Kidney epithelial cell (primary cell): ENCODE data around the gene ITGA3. TPM values are rescaled to one million over a fixed set of nuclear protein-coding genes. Genes with fewer than 3 reads are reported as not detected.

Experiments used
- DNase-seq: peaks from one replicate; pipeline ENCODE4 v3.0.0-alpha.2; 2010; ENCODE audit warnings: low read depth
- H3K27me3 ChIP-seq: 2 replicates; pipeline ENCODE4 v1.6.0; 2011; ENCODE audit warnings: low read length; ENCODE audit not compliant: control insufficient read depth, insufficient read depth
- H3K36me3 ChIP-seq: 2 replicates; pipeline ENCODE4 v1.5.1; 2011; ENCODE audit warnings: low read length; ENCODE audit not compliant: control insufficient read depth, insufficient read depth
- H3K4me3 ChIP-seq: 2 replicates; pipeline ENCODE4 v1.5.1; 2011; ENCODE audit warnings: low read depth, mild to moderate bottlenecking, control low read depth, low read length
- total RNA-seq: library from RNA; depleted of rRNA; stranded (reverse); fragments of >200 nt; gene quantifications from 2 replicates; pipeline ENCODE4 v1.2.3, GENCODE V29; 2015
- TF ChIP-seq, protein P1 (sequence below): IDR thresholded peaks from 2 replicates; pipeline ENCODE4 v1.5.1; 2011; ENCODE audit warnings: mild to moderate bottlenecking, moderate library complexity, low read length, control low read depth, inconsistent platforms; ENCODE audit not compliant: insufficient read depth, poor library complexity, severe bottlenecking

Gene ITGA3
- total RNA-seq, 1 donor from 2014 or later, result 1,029 TPM

DNA sequence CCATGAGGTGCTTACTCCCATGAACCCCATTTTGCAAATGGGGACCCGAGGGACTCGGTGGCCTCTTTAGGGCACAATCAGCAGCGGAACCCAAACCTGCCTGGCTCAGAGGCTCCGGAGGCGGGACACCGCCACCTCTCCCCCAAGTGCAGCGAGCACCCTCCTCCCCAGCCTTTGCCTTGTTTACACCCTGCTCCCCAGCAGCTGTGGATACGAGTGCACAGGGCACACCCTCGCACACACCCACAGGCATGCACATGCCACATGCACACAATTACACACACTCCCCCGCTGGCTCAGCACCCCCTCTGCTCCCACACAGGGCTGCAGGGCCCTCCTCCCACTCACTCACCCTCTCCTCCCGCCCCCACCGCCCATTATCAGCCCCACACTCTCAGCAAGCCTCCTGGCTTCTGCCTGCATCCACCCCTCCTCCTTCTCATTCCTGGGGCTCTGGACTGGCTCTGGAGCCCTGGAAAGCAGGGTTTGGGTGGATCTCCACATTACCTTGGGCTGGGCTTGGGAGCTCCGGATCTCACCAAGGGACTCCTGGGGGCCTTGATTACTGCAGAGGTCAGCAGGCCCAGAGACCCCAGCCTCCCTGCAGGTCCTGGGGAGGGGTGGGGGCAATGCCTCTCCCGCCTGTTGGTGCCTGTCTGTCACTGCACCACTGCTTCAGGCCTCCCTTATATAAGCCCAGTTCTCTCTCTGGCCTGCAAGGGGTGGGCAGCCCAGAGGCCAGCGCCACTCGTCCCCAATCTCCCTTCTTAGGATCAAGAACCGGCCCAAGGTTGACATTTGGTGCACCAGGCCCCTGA is 45.6 kb downstream of the ITGA3 start:
- TF ChIP-seq, protein P1, sequence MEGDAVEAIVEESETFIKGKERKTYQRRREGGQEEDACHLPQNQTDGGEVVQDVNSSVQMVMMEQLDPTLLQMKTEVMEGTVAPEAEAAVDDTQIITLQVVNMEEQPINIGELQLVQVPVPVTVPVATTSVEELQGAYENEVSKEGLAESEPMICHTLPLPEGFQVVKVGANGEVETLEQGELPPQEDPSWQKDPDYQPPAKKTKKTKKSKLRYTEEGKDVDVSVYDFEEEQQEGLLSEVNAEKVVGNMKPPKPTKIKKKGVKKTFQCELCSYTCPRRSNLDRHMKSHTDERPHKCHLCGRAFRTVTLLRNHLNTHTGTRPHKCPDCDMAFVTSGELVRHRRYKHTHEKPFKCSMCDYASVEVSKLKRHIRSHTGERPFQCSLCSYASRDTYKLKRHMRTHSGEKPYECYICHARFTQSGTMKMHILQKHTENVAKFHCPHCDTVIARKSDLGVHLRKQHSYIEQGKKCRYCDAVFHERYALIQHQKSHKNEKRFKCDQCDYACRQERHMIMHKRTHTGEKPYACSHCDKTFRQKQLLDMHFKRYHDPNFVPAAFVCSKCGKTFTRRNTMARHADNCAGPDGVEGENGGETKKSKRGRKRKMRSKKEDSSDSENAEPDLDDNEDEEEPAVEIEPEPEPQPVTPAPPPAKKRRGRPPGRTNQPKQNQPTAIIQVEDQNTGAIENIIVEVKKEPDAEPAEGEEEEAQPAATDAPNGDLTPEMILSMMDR, result no peak
- H3K4me3 ChIP-seq, result no peak overlapping the region
- DNase-seq, result no peak
- peaks cover under 1% of the 10 kb centered on the region for H3K36me3 ChIP-seq
- no peaks in the 10 kb centered on the region for H3K27me3 ChIP-seq

DNA sequence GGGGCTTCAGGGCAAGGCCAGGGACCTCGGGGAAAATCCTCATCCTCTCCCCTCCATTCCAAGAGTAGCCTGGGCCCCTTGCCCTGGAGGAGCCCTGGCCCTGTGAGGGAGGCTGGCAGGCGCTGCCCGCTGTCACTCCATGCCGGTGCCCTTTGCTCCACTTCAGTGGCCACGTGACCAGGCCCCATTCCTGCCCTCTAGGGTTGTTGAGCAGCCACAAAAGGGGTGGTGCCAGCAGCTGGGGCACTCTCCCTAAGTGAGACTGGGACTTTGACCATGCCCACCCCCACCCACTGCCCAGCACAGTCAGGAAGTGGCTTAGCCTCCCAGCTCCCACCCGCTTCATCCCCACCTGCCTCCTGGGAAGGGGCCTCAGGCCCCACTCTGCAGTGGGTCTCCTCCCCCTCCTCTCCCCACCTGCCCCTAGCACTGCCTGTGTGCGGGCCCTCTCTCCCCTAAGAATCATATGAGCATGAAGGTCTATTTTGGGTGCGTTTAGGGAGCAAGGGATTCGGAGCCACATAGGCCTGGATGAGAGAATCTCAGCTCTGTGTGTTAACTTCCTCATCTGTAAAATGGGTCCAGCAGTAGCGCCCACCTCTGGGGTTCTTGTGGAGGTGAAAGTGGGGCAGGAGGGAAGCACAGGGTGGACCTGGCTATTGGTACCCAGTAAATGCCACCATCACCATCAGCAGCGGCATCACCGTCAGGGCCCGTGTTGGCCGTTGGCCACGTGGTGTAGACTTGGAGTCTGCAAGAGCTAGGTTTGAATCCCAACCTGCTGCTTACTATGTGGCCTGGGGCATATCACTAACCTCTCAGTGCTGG is 46.5 kb downstream of the ITGA3 start:
- Histone ChIP-seq H3K4me3 (no peak overlapping the region), H3K36me3 (peaks cover 2% of the 10 kb centered on the region), H3K27me3 (no peaks in the 10 kb centered on the region)
- TF ChIP-seq, protein P1, result no peak
- no peak for DNase-seq

DNA sequence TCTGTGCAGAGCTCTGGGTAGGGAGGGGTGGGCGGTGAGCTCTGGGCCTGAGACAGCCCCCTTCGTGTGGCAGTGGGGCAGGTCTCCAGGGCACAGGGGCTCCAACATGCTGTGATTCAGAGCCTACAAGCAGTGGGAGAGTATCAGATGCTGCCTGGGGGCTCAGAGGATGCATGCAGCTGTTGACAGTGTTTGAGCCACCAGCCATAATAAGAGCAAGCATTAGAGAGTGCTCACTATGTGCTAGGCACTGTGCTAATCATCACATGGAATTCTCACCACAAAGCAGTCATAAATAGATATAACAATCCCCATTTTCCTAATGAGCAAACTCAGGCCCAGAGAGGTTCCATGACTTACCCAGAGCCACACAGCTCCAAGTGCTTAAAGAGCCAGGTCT is 47.3 kb downstream of the ITGA3 start:
- Histone ChIP-seq H3K36me3 (peaks cover 2% of the 10 kb centered on the region), H3K4me3 (no peak overlapping the region), H3K27me3 (no peaks in the 10 kb centered on the region)
- DNase-seq, result no peak
- TF ChIP-seq, protein P1, result no peak

DNA sequence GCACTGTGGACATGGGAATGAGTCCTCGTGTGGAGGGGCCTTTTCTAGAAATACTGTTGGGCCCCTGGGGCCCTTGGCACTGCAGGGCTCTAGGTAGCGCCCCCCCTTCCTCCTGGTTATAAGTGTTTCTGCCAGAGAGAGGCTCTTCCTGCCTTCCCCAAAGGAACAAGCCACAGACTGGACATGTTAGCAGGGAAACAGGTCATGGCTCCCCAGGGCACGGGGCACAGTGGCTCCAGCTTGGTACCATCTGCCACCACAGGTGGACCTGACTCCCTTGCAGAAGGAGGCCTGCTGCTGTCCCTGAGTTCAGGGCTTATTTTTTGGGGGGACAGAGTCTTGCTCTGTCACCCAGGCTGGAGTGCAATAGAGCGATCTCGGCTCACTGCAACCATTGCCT is 48.0 kb downstream of the ITGA3 start:
- DNase-seq, result no peak
- Histone ChIP-seq H3K36me3 (peaks cover 2% of the 10 kb centered on the region), H3K27me3 (no peaks in the 10 kb centered on the region), H3K4me3 (no peak overlapping the region)
- TF ChIP-seq, protein P1, result no peak

DNA sequence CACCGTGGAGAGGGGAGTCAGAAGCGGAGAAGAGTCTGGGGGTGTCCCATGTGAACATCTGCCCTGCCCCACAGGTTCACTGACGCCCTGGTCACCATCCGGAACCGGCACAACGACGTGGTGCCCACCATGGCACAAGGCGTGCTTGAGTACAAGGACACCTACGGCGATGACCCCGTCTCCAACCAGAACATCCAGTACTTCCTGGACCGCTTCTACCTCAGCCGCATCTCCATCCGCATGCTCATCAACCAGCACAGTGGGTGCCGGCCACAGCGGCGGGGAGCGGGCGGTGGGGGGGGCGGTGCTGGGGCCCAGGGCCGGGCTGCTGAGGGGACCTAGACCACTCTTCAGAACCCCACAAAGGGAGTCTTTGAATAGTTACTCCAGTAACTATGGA is 49.9 kb downstream of the ITGA3 start:
- no peaks in the 10 kb centered on the region for H3K27me3 ChIP-seq
- TF ChIP-seq, protein P1, result no peak
- DNase-seq, result no peak

More for the DNA sequence above, 49.9 kb downstream of the ITGA3 start:
- Histone ChIP-seq H3K4me3 (no peak overlapping the region), H3K36me3 (peaks cover 2% of the 10 kb centered on the region)
